WTC11 (cell line): ENCODE results near the gene ADAMTS9. TPM values are rescaled to one million over a fixed set of nuclear protein-coding genes. Genes with fewer than 3 reads are reported as not detected.

Experiments used
- ATAC-seq: fragments of 200-7000 bp; cut with Tn5 transposase; 2 replicates; pipeline ENCODE4 v1.10.0; 2021; ENCODE audit warnings: mild to moderate bottlenecking, moderate library complexity
- CTCF ChIA-PET: fragments of 300-600 bp; sonication (Branson Sonifier 250); formaldehyde crosslinking; loops from one replicate; lab custom pipeline; 2021; ENCODE audit warnings: antibody characterized with exemption; lab: Charles Lee
- POLR2A ChIA-PET: fragments of 350-600 bp; sonication (Branson Sonifier 250); formaldehyde crosslinking; loops from one replicate; lab custom pipeline; 2021; ENCODE audit warnings: antibody characterized with exemption; lab: Charles Lee
- DNase-seq: peaks from one replicate; pipeline ENCODE4 v3.0.0; 2021; ENCODE audit warnings: low spot score
- H3K27ac Mint-ChIP-seq: 2 replicates; pipeline ENCODE4 v1.8.0; 2021; ENCODE audit warnings: mixed read lengths
- H3K27me3 Mint-ChIP-seq: 2 replicates; pipeline ENCODE4 v1.8.0; 2021; ENCODE audit warnings: low read depth, mild to moderate bottlenecking, moderate library complexity, mixed read lengths
- H3K36me3 Mint-ChIP-seq: 2 replicates; pipeline ENCODE4 v1.8.0; 2021; ENCODE audit warnings: mixed read lengths
- H3K4me1 Mint-ChIP-seq: 2 replicates; pipeline ENCODE4 v1.8.0; 2022; ENCODE audit warnings: mixed read lengths
- H3K4me3 Mint-ChIP-seq: 2 replicates; pipeline ENCODE4 v1.8.0; 2021; ENCODE audit warnings: mild to moderate bottlenecking, moderate library complexity, mixed read lengths
- H3K9me3 Mint-ChIP-seq: 2 replicates; pipeline ENCODE4 v1.8.0; 2021; ENCODE audit warnings: mixed read lengths
- ATF1 ChIP-seq: sonication (generic); formaldehyde crosslinking; IDR thresholded peaks from 2 replicates; pipeline ENCODE4 v1.8.1; 2023; ENCODE audit warnings: mild to moderate bottlenecking, moderate library complexity, missing genetic modification reagents
- ATF2 ChIP-seq: sonication (generic); formaldehyde crosslinking; IDR thresholded peaks from 2 replicates; pipeline ENCODE4 v1.8.1; 2022; ENCODE audit warnings: low read depth, missing genetic modification reagents, borderline replicate concordance
- ATF3 ChIP-seq: sonication (generic); formaldehyde crosslinking; conservative IDR thresholded peaks from 2 replicates; pipeline ENCODE4 v1.8.1; 2022; ENCODE audit warnings: mild to moderate bottlenecking, missing genetic modification reagents
- ATF6 ChIP-seq: sonication (generic); formaldehyde crosslinking; IDR thresholded peaks from 2 replicates; pipeline ENCODE4 v1.8.1; 2023; ENCODE audit warnings: mild to moderate bottlenecking, missing genetic modification reagents
- E2F5 ChIP-seq: sonication (generic); formaldehyde crosslinking; IDR thresholded peaks from 2 replicates; pipeline ENCODE4 v1.8.1; 2022; ENCODE audit warnings: mild to moderate bottlenecking, moderate library complexity, missing genetic modification reagents
- ERG ChIP-seq: fragments of 250-450 bp; sonication (Bioruptor Pico); IDR thresholded peaks from 2 replicates; pipeline ENCODE4 v1.8.0; 2021; ENCODE audit warnings: mild to moderate bottlenecking
- ETV6 ChIP-seq: sonication (generic); formaldehyde crosslinking; IDR thresholded peaks from 2 replicates; pipeline ENCODE4 v1.8.1; 2022; ENCODE audit warnings: mild to moderate bottlenecking, missing genetic modification reagents
- HMGXB4 ChIP-seq: sonication (generic); formaldehyde crosslinking; IDR thresholded peaks from 2 replicates; pipeline ENCODE4 v1.8.1; 2023; ENCODE audit warnings: mild to moderate bottlenecking, moderate library complexity, missing genetic modification reagents
- IRF2 ChIP-seq: sonication (generic); formaldehyde crosslinking; IDR thresholded peaks from 2 replicates; pipeline ENCODE4 v1.8.0; 2022; ENCODE audit warnings: low read depth, missing genetic modification reagents, borderline replicate concordance
- JUN ChIP-seq: sonication (generic); formaldehyde crosslinking; IDR thresholded peaks from 2 replicates; pipeline ENCODE4 v1.8.0; 2023; ENCODE audit warnings: mild to moderate bottlenecking, missing genetic modification reagents
- MXD4 ChIP-seq: fragments of 250-450 bp; sonication (Bioruptor Pico); IDR thresholded peaks from 2 replicates; pipeline ENCODE4 v1.8.0; 2021; ENCODE audit warnings: mild to moderate bottlenecking, moderate library complexity, borderline replicate concordance
- NFATC4 ChIP-seq: fragments of 250-450 bp; sonication (Bioruptor Pico); IDR thresholded peaks from 2 replicates; pipeline ENCODE4 v1.9.0; 2021; ENCODE audit warnings: mild to moderate bottlenecking
- NR2C2 ChIP-seq: sonication (generic); formaldehyde crosslinking; IDR thresholded peaks from 2 replicates; pipeline ENCODE4 v1.8.0; 2022; ENCODE audit warnings: mild to moderate bottlenecking, missing genetic modification reagents
- PREB ChIP-seq: sonication (generic); formaldehyde crosslinking; IDR thresholded peaks from 2 replicates; pipeline ENCODE4 v1.8.1; 2022; ENCODE audit warnings: mild to moderate bottlenecking, missing genetic modification reagents, moderate library complexity, borderline replicate concordance
- PRRX2 ChIP-seq: fragments of 250-450 bp; sonication (Bioruptor Pico); IDR thresholded peaks from 2 replicates; pipeline ENCODE4 v1.8.0; 2021; ENCODE audit warnings: mild to moderate bottlenecking
- TCF7 ChIP-seq: sonication (generic); formaldehyde crosslinking; IDR thresholded peaks from 2 replicates; pipeline ENCODE4 v1.8.0; 2022; ENCODE audit warnings: mild to moderate bottlenecking, low read depth, missing genetic modification reagents, moderate library complexity
- TEAD4 ChIP-seq: sonication (generic); formaldehyde crosslinking; IDR thresholded peaks from 2 replicates; pipeline ENCODE4 v1.8.0; 2022; ENCODE audit warnings: mild to moderate bottlenecking, missing genetic modification reagents
- ZNF512 ChIP-seq: sonication (generic); formaldehyde crosslinking; IDR thresholded peaks from 2 replicates; pipeline ENCODE4 v1.8.1; 2022; ENCODE audit warnings: missing genetic modification reagents, borderline replicate concordance
- total RNA-seq: library from RNA; stranded (reverse); gene quantifications from 3 replicates; pipeline ENCODE4 v1.2.3, GENCODE V29; 2021

Gene ADAMTS9
- total RNA-seq, 1 experiment from 2014 or later = 3.1 TPM

GRCh38 chr3:64559588-64559987, 128.2 kb downstream of the ADAMTS9 start:
- Mint-ChIP-seq H3K27me3 (no peaks in the 10 kb centered on the region), H3K36me3 (no peaks in the 10 kb centered on the region), H3K4me3 (no peak overlapping the region)
- no peak for DNase-seq
- TF ChIP-seq ATF2 (CRISPR knock-in tag) = no peak
- TF ChIP-seq TEAD4 (CRISPR knock-in tag) = no peak
- TF ChIP-seq HMGXB4 = no peak
- no peak for TF ChIP-seq PREB (CRISPR knock-in tag)
- TF ChIP-seq, all 79 proteins: peak for 0
- H3K27ac Mint-ChIP-seq = no peak overlapping the region
- ATAC-seq = no peak
- POLR2A ChIA-PET = no interaction called here
- H3K4me1 Mint-ChIP-seq = peaks cover 6% of the 10 kb centered on the region
- no peaks in the 10 kb centered on the region for H3K9me3 Mint-ChIP-seq
- CTCF ChIA-PET = no interaction called here

GRCh38 chr3:64556046-64556445, 131.8 kb downstream of the ADAMTS9 start:
- CTCF ChIA-PET = no interaction called here
- Mint-ChIP-seq H3K27me3 (no peaks in the 10 kb centered on the region), H3K36me3 (no peaks in the 10 kb centered on the region), H3K27ac (no peak overlapping the region), H3K4me3 (no peak overlapping the region), H3K9me3 (no peaks in the 10 kb centered on the region), H3K4me1 (peaks cover 4% of the 10 kb centered on the region)
- POLR2A ChIA-PET = no interaction called here
- ATAC-seq = no peak
- no peak for DNase-seq
- TF ChIP-seq MXD4 (no peak), ERG (CRISPR knock-in tag) (no peak), TCF7 (CRISPR knock-in tag) (no peak), IRF2 (no peak), ZNF512 (CRISPR knock-in tag) (no peak)

- H3K27me3 Mint-ChIP-seq = no peaks in the 10 kb centered on the region
- CTCF ChIA-PET = interaction anchor here (0.6 kb wide), 1 partner anchor 1626 kb away, joined by 5 read pairs; no protein-coding TSS in a partner anchor
- no peak overlapping the region for H3K4me3 Mint-ChIP-seq
- POLR2A ChIA-PET = no interaction called here
- no peaks in the 10 kb centered on the region for H3K9me3 Mint-ChIP-seq
- no peaks in the 10 kb centered on the region for H3K36me3 Mint-ChIP-seq
- peaks cover 4% of the 10 kb centered on the region for H3K4me1 Mint-ChIP-seq
- no peak overlapping the region for H3K27ac Mint-ChIP-seq
- DNase-seq (no peak), ATAC-seq (no peak)
- TF ChIP-seq ATF3 (CRISPR knock-in tag) (no peak), NR2C2 (no peak), ATF6 (CRISPR knock-in tag) (no peak), NFATC4 (CRISPR knock-in tag) (no peak), ZNF512 (CRISPR knock-in tag) (no peak), ATF1 (CRISPR knock-in tag) (no peak), HMGXB4 (no peak), PRRX2 (CRISPR knock-in tag) (no peak), ETV6 (CRISPR knock-in tag) (no peak), JUN (no peak), E2F5 (no peak)
Measured at GRCh38 chr3:64555351-64555750, 132.4 kb downstream of the ADAMTS9 start.
